ENCODE data around the gene PCIF1.
A peak's percentile ranks its signal among the peaks of the same experiment; 100 is the strongest.
"Not testable (repeated sequence)": the region's sequence is repeated elsewhere in the genome, so short reads cannot be mapped to it uniquely, and the experiment has no call there.

Gene PCIF1

GRCh38 chr20:45924391-45925261 lies 9.9 kb upstream of the PCIF1 start:
- peak; percentile 41 for DNase-seq (ENCODE audit: low read depth)

GRCh38 chr20:45925821-45926506 lies 8.5 kb upstream of the PCIF1 start:
- no peak for DNase-seq (ENCODE audit: low read depth)

GRCh38 chr20:45926731-45927070 lies 7.8 kb upstream of the PCIF1 start:
- no peak for DNase-seq (ENCODE audit: low read depth)

GRCh38 chr20:45927071-45927878 lies 7.2 kb upstream of the PCIF1 start:
- DNase-seq (ENCODE audit: low read depth), result no peak

- DNase-seq (ENCODE audit: low read depth), result not testable (repeated sequence)
Measured at GRCh38 chr20:45931680-45932079, 2.8 kb upstream of the PCIF1 start.

GRCh38 chr20:45933266-45934045 lies 1.0 kb upstream of the PCIF1 start:
- DNase-seq (ENCODE audit: low read depth), result peak; percentile 55

GRCh38 chr20:45934046-45934585 lies 367 bp upstream of the PCIF1 start:
- no peak for DNase-seq (ENCODE audit: low read depth)

GRCh38 chr20:45935416-45936046 lies 1.0 kb downstream of the PCIF1 start:
- DNase-seq (ENCODE audit: low read depth), result no peak

GRCh38 chr20:45937765-45938164 lies 3.3 kb downstream of the PCIF1 start:
- no peak for DNase-seq (ENCODE audit: low read depth)

GRCh38 chr20:45938727-45939438 lies 4.4 kb downstream of the PCIF1 start:
- DNase-seq (ENCODE audit: low read depth), result no peak

GRCh38 chr20:45940053-45940452 lies 5.6 kb downstream of the PCIF1 start:
- no peak for DNase-seq (ENCODE audit: low read depth)

GRCh38 chr20:45940469-45940868 lies 6.0 kb downstream of the PCIF1 start:
- DNase-seq (ENCODE audit: low read depth), result no peak

GRCh38 chr20:45943613-45944012 lies 9.1 kb downstream of the PCIF1 start:
- no peak for DNase-seq (ENCODE audit: low read depth)

GRCh38 chr20:45944151-45944964 lies 9.9 kb downstream of the PCIF1 start:
- no peak for DNase-seq (ENCODE audit: low read depth)

GRCh38 chr20:45944965-45945677 lies 10.6 kb downstream of the PCIF1 start:
- no peak for DNase-seq (ENCODE audit: low read depth)

- no peak for DNase-seq (ENCODE audit: low read depth)
Measured at GRCh38 chr20:45945678-45946148, 11.2 kb downstream of the PCIF1 start.

- peak; percentile 77 for DNase-seq (ENCODE audit: low read depth)
Measured at GRCh38 chr20:45946149-45946970, 11.9 kb downstream of the PCIF1 start.
